Omental fat pad (tissue), 4 donors: ENCODE data around the gene LRRFIP1. TPM values are rescaled to one million over a fixed set of nuclear protein-coding genes. Genes with fewer than 3 reads are reported as not detected.

Source experiments
- ATAC-seq: fragments of 150-250 bp; one replicate; pipeline ENCODE4 v1.9.1; 2016; ENCODE audit warnings: mild to moderate bottlenecking, moderate library complexity; ENCODE audit not compliant: low FRiP score
- DNase-seq: peaks from one replicate; pipeline ENCODE4 v3.0.0-alpha.2; 2019; ENCODE audit warnings: low spot score
- CTCF ChIP-seq, 3 donors: fragments of 450-650 bp; IDR thresholded peaks; one replicate each; pipeline ENCODE4 v1.5.1; 2016 to 2017; ENCODE audit warnings: antibody characterized with exemption in 3 of 3, mild to moderate bottlenecking in 3 of 3, moderate library complexity in 2 of 3
- total RNA-seq, 4 donors: library from RNA; depleted of rRNA; stranded (reverse); fragments of >200 nt; gene quantifications; one replicate each; pipeline ENCODE4 v1.1.0, GENCODE V29; 2016

LRRFIP1 gene
- total RNA-seq, 4 donors from 2014 or later = 90.0 to 257 (median 113) TPM

- ATAC-seq = no peak
- no peak for DNase-seq
- no peak for TF ChIP-seq CTCF (IDR thresholded peaks at IDR 0.05)
Observed at GRCh38 chr2:237720444-237720843, 93.1 kb downstream of the LRRFIP1 start.

DNA sequence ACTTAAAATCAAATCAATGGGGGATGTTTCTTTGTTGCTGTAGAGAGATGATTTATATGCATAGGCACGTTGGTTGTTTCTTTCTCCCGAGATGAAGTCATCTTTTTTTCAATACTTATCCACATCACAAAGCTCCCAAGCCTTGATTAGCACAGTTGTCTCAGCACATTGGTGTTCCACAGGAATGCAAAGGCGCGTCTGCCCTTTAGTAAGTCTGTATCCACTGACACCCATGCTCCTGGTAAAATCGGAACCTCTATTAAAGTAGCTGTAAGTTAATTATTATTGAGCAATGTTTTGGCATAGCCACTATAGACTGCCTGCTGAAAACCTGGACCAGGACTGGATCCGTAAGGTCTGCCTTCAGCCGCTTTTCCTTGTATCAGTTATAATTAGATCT lies 93.6 kb downstream of the LRRFIP1 start:
- ATAC-seq = no peak
- no peak for TF ChIP-seq CTCF (IDR thresholded peaks at IDR 0.05)
- DNase-seq = no peak

GRCh38 chr2:237721458-237721857 lies 94.1 kb downstream of the LRRFIP1 start:
- DNase-seq (no peak), ATAC-seq (no peak)
- no peak for TF ChIP-seq CTCF (IDR thresholded peaks at IDR 0.05)

- ATAC-seq (no peak), DNase-seq (no peak)
- TF ChIP-seq CTCF (IDR thresholded peaks at IDR 0.05) = no peak
Observed at GRCh38 chr2:237722616-237723015, 95.2 kb downstream of the LRRFIP1 start.

DNA sequence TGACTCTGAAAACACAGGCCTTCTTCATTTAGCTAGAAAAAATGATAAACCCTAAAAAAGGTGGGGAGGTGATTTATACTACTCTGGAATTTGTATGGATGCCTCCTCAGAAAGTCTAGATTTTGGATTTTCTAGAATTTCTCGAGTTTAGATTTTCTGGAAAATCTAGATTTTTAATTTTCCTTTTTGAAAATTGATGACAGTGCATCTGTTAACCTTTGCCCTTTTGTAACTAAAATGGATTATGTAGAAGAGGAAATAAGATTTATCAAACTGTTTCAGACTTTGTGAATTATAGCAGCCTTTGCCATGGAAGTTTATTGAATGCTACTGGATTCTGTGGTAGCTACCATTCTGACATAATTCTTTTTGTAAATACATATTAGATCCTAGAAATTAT lies 95.6 kb downstream of the LRRFIP1 start:
- TF ChIP-seq CTCF (IDR thresholded peaks at IDR 0.05) = no peak
- no peak for DNase-seq
- no peak for ATAC-seq

- no peak for ATAC-seq
- no peak for DNase-seq
- no peak for TF ChIP-seq CTCF (IDR thresholded peaks at IDR 0.05)
Observed at GRCh38 chr2:237723602-237724001, 96.2 kb downstream of the LRRFIP1 start.

GRCh38 chr2:237724811-237725478 lies 97.6 kb downstream of the LRRFIP1 start:
- no peak for DNase-seq
- TF ChIP-seq CTCF (IDR thresholded peaks at IDR 0.05) = no peak
- no peak for ATAC-seq
